ENCODE results near the gene NSMF.

NSMF gene

GRCh38 chr9:137404961-137405567, 54.1 kb downstream of the NSMF start:
- no peak for DNase-seq (ENCODE audit: low read depth)
- no peak for TF ChIP-seq CTCF (IDR thresholded peaks at IDR 0.05; ENCODE audit: insufficient read depth, low read depth, low read length, missing control alignments)
- H3K4me3 ChIP-seq (ENCODE audit: low read depth, low read length) = no peak overlapping the region

- no peak for TF ChIP-seq CTCF (IDR thresholded peaks at IDR 0.05; ENCODE audit: insufficient read depth, low read depth, low read length, missing control alignments)
- DNase-seq (ENCODE audit: low read depth) = no peak
Measured at GRCh38 chr9:137403269-137403668, 55.9 kb downstream of the NSMF start.

DNA sequence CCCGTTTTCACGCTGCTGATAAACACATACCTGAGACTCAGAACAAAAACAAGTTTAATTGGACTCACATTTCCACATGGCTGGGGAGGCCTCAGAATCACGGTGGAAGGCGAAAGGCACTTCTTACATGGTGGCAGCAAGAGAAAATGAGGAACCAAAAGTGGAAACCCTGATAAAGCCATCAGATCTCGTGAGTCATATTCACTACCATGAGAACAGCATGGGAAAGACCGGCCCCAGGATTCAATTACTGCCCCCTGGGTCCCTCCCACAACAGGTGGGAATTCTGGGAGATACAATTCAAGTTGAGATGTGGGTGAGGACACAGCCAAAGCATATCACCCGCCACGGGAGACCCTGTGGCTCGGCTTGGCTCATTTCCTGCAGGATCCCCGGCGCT, 56.4 kb downstream of the NSMF start:
- TF ChIP-seq CTCF (IDR thresholded peaks at IDR 0.05; ENCODE audit: insufficient read depth, low read depth, low read length, missing control alignments) = no peak
- no peak overlapping the region for H3K4me3 ChIP-seq (ENCODE audit: low read depth, low read length)
- peak; percentile 37 for DNase-seq (ENCODE audit: low read depth)

More at GRCh38 chr9:137403269-137403668, 55.9 kb downstream of the NSMF start:
- H3K4me3 ChIP-seq (ENCODE audit: low read depth, low read length) = no peak overlapping the region

- no peak for DNase-seq (ENCODE audit: low read depth)
- no peak for TF ChIP-seq CTCF (IDR thresholded peaks at IDR 0.05; ENCODE audit: insufficient read depth, low read depth, low read length, missing control alignments)
- no peak overlapping the region for H3K4me3 ChIP-seq (ENCODE audit: low read depth, low read length)
Measured at GRCh38 chr9:137398561-137399468, 60.3 kb downstream of the NSMF start.

DNA sequence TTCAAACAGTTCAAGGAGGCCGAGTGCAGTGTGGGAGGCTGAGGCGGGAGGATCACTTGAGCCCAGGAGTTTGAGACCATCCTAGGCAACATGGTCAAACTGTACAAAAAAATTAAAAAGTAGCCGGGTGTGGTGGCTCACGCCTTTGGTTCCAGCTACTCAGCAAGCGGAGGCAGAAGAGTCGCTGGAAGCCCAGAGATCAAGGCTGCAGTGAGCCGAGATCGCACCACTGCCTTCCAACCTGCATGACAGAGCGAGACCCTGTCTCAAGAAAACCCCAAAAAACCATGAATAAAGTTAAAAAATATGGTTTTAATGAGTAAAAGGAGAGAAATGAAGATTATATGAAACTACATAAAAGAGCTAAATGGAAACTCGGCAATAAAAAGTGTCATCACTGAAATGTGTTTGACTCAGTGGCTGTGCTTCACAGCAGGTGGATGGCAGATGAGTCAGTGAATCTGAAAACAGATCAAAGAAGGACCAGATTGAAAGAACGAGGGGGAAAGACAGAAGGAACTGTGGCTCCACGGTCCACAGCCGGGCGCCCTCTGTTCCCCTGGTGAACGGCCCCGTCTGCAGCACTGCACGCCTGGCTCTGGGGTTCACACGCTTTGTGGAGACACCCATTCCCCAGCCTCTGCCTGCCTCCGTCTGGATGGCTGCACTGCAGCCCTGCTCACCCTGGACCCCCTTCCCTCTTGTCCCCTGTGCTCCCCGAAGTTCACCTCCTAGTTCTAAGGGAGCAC, 61.3 kb downstream of the NSMF start:
- no peak for TF ChIP-seq CTCF (IDR thresholded peaks at IDR 0.05; ENCODE audit: insufficient read depth, low read depth, low read length, missing control alignments)
- H3K4me3 ChIP-seq (ENCODE audit: low read depth, low read length) = no peak overlapping the region
- peak; percentile 44 for DNase-seq (ENCODE audit: low read depth)
